ENCODE data around the gene KCNQ5. TPM values are rescaled to one million over a fixed set of nuclear protein-coding genes. Genes with fewer than 3 reads are reported as not detected.

KCNQ5 gene
- total and polyA plus RNA-seq, 2 of the 8 experiments (the other 6 are each of a cell fraction or from before 2014, with no cell fraction given): 0.83 to 1.2 TPM

DNA sequence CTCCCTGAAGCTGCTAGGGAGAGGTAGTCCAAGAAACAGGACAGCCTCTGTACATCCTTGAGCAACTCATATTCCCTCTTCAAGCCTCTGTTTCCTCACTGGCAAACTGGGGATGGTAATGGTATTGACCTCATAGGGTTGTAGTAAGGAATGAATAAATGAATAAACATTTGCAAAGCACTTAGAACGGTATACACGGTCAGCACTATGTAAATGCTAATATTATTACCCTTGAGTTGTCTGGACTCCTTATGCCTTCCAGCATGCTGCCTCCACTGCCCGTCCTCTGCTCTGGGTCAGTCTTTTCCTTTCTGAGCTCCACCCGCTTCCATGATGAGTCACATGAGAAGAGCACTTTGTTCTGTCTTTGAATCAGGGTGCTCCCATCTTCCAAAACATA, 552.8 kb downstream of the KCNQ5 start:
- H3K4me1 ChIP-seq (replicated peaks in 1 of 4; ENCODE audit: control insufficient read depth in 3 of 4, insufficient read depth in 4 of 4, low read length in 3 of 4): no peaks in the 10 kb centered on the region
- CTCF ChIA-PET (ENCODE audit: partially characterized antibody): interaction anchor here (1.5 kb wide), 1 partner anchor 534 kb away, joined by 4 read pairs; no protein-coding TSS in a partner anchor
- 84% methylated on average over 4 of the region's 4 CpGs; no CpG with 5 or more reads in 1 of the 2 experiments for whole genome bisulfite sequencing, 2 experiments (ENCODE audit: extremely low coverage in 1 of 2, insufficient coverage in 1 of 2, insufficient read length in 1 of 2, insufficient replicate concordance in 2 of 2, low coverage in 1 of 2, low lambda C conversion rate in 2 of 2, missing lambda C conversion rate in 1 of 2)
- no peak overlapping the region for H3K4me3 ChIP-seq (ENCODE audit: extremely low read depth in 1 of 4, insufficient read depth in 2 of 4, low read depth in 3 of 4, low read length in 4 of 4)
- no peak overlapping the region for H3K4ac ChIP-seq (replicated peaks; ENCODE audit: insufficient read length, low read depth, low read length)
- no peaks in the 10 kb centered on the region for H3K27me3 ChIP-seq (replicated peaks in 1 of 4; ENCODE audit: control insufficient read depth in 3 of 4, extremely low read depth in 1 of 4, insufficient read depth in 3 of 4, low read length in 3 of 4)
- no peak overlapping the region for H3K18ac ChIP-seq (ENCODE audit: extremely low read depth, low read length)
- FAIRE-seq (no peak), DNase-seq (ENCODE audit: low read depth in 1 of 2, low spot score in 2 of 2) (no peak)
- no peaks in the 10 kb centered on the region for H3K23me2 ChIP-seq (ENCODE audit: low read depth, low read length)
- no peak overlapping the region for H3K9ac ChIP-seq (replicated peaks in 1 of 4; ENCODE audit: extremely low read depth in 1 of 4, low read depth in 3 of 4, low read length in 3 of 4)
- H4K8ac ChIP-seq (ENCODE audit: extremely low read depth, insufficient read depth, low read length): no peak overlapping the region
- no peak overlapping the region for H2BK12ac ChIP-seq (ENCODE audit: low read depth, low read length)
- H2BK120ac ChIP-seq (replicated peaks; ENCODE audit: low read depth, low read length): no peak overlapping the region
- H2BK5ac ChIP-seq (ENCODE audit: low read depth, low read length): no peak overlapping the region
- no peak overlapping the region for H3K23ac ChIP-seq (ENCODE audit: insufficient read length)
- no peak overlapping the region for H2BK15ac ChIP-seq (ENCODE audit: low read length)
- H3K4me2 ChIP-seq (ENCODE audit: insufficient read depth in 1 of 2, low read depth in 2 of 2, low read length in 2 of 2): no peak overlapping the region
- H3K56ac ChIP-seq (replicated peaks; ENCODE audit: insufficient read length, low read depth, low read length): no peak overlapping the region
- H2BK20ac ChIP-seq (ENCODE audit: low read length): no peak overlapping the region
- H3K36me3 ChIP-seq (ENCODE audit: control insufficient read depth in 2 of 4, insufficient read depth in 4 of 4, low read length in 3 of 4): no peaks in the 10 kb centered on the region
- no peak overlapping the region for H3K14ac ChIP-seq (ENCODE audit: insufficient read length)
- no peaks in the 10 kb centered on the region for H3K79me1 ChIP-seq (ENCODE audit: low read depth, low read length)
- no peaks in the 10 kb centered on the region for H4K20me1 ChIP-seq (replicated peaks in 1 of 2; ENCODE audit: control insufficient read depth in 1 of 2, insufficient read depth in 2 of 2, low read length in 2 of 2)
- H3K79me2 ChIP-seq (ENCODE audit: control insufficient read depth in 1 of 2, insufficient read depth in 2 of 2, low read length in 2 of 2): no peaks in the 10 kb centered on the region
- H4K5ac ChIP-seq (ENCODE audit: insufficient read length, low read depth, low read length): no peak overlapping the region
- H3K9me3 ChIP-seq (ENCODE audit: insufficient read depth in 2 of 2, low read depth in 1 of 2, low read length in 1 of 2): no peaks in the 10 kb centered on the region
- H4K91ac ChIP-seq (replicated peaks; ENCODE audit: insufficient read length, low read length): no peak overlapping the region
- H2AFZ ChIP-seq (ENCODE audit: low read length): no peak overlapping the region
- H3K27ac ChIP-seq (ENCODE audit: low read depth, low read length): no peak overlapping the region
- H2AK5ac ChIP-seq (ENCODE audit: low read depth, low read length): no peak overlapping the region
- POLR2A ChIA-PET (ENCODE audit: partially characterized antibody): no interaction called here
- TF ChIP-seq NRF1 (IDR thresholded peaks at IDR 0.05; ENCODE audit: low read depth, low read length): no peak
- no peak for TF ChIP-seq SAP30 (IDR thresholded peaks at IDR 0.05; ENCODE audit: insufficient read depth, insufficient replicate concordance, low read length)
- no peak for TF ChIP-seq TCF12 (IDR thresholded peaks at IDR 0.05; ENCODE audit: low read depth, low read length)
- TF ChIP-seq MAFK (IDR thresholded peaks at IDR 0.05; ENCODE audit: low read depth, low read length): no peak
- no peak for TF ChIP-seq JUND (IDR thresholded peaks at IDR 0.05; ENCODE audit: low read length)
- no peak for TF ChIP-seq CBX8 (IDR thresholded peaks at IDR 0.05; ENCODE audit: borderline replicate concordance, low read depth, low read length)
- TF ChIP-seq FOSL1 (IDR thresholded peaks at IDR 0.05; ENCODE audit: insufficient read depth, low read depth, low read length): no peak
- TF ChIP-seq TAF1 (IDR thresholded peaks at IDR 0.05; ENCODE audit: low read depth, low read length): no peak

Measured in H1 (cell line).